HG03521 (cell line): Measurements from ENCODE around the gene MGP.
A peak's percentile ranks its signal among the peaks of the same experiment; 100 is the strongest.

Experiments used
- ATAC-seq: cut with Tn5 transposase; IDR thresholded peaks from one replicate; pipeline ENCODE4 v1.9.1; 2021; ENCODE audit warnings: mild to moderate bottlenecking, moderate library complexity; ENCODE audit not compliant: unreplicated experiment

MGP gene

DNA sequence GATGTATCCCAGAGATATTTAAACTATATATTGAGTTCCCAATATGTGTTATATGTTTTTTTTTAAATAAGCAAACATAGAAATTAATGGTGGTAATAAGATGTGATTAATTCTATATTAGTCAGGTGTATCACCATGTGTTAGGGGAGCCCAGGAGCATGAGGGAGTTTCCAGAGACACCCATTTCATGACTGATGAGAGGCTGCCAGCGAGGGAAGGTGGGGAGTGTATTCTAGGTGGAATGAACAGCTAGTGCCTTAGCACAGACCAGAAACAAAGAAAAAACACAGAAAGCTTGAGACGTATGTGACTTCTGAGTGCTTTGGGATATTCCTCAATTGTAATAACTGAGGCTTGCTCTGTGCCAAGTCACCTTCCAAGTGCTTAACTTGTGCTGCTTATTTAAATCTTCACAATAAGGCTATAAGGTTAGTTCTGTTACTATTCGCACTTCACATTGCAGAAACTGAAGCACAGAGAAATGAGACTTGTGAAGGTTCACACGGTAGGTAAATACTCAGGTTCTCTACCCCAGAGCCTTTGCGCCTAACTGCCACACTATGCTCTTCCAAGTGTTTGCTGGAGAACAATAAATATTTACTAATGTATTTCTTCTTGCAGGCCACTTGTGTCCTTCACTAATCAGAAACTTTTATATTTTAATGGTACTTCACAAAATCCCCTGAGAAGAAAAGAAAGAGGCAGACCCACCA is 17.9 kb upstream of the MGP start:
- ATAC-seq: no peak

DNA sequence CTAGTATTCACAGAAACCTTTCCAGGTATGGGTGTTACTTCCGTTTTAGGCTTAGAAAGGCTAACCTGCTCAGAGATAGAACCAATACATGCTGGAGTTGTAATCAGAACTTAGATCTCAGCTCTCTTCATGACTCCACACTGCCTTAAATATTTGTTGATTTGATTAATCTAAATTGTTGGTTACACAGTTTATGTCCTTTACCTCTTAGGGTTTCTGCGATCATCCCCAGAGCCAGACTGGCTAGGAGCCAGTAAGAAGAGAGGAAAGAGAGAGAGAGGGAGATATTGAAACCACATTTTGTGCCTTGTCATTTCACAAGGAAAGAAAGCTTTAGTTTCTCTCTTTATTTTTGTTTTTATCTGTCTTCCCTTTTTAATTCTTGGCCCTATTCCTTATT is 16.8 kb upstream of the MGP start:
- ATAC-seq: no peak

DNA sequence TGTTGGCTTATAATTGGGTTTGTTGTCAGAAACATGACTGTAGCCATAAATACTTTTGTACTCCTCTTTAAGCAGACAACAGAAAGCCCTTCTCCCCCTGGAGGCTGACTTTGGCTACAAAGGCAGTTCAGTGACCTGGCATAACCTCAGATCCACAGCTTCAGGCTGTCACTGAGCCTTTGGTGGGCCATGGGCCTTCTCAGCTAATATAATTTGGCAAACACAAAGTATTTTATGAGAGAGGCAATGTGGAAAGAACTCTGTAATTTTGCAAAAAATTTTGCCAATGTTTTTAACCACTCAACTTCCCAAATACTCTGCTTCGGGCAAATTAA is 15.5 kb upstream of the MGP start:
- no peak for ATAC-seq

DNA sequence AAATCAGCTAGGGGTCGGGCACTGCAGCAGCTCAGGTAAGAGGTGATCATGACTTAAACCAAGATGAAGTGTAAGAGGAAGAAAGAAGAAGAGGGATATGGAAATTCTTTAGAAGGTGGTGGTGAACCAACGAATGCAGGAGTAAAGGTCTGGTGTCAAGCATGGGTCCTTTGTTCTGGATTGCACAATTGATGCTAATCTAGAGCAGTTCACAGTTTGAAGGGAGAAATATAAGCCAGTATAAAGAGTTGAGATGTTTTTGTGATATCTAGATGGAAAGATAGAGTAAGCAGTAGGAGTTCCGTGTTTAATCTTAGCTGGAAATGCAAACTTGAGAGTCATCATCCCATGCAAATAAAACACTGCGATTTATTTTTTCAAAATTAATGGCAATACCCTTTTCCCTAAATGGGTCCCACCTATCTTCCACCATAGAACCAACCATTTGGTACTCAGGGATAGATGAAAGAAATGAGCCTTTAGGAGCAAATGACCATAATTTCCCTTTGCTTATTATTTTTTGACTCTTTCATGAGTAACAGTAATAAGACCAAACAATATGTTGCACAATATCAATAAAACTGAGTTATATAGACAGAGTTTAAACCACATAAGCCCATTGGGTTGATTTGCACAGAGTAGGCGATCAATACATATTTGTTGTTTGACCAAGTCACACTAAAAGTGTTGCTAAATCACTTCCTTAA is 15.0 kb upstream of the MGP start:
- ATAC-seq: no peak

DNA sequence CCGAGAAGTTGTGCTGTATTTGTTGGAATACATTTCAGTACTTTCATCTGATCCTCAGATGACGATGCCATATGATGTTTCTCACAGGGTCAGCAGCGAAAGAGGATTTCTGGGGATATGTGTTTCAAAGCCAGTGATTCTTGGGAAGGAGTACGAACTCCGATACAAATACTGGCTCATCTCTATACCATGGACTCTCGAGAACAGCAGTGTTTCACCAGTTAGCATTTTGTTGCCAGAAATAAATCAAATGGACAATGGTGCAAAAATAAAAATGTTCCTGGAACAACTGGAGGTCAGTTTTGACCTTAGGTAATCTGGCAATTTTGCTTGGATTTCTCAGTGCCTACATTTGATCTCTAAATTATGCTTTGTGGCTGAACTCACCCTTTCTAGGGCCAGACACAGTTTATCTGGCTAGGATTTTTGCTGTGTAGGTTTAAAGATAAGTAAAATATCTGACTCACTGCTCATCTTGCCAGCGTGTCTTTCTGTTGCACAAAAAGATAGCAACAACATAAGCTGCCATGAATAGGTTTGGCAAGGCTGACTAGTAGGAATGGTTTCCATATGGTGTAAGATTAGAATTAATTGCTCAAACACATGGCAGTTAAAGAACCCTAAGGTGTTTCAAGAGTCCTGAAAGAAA is 11.0 kb upstream of the MGP start:
- no peak for ATAC-seq

DNA sequence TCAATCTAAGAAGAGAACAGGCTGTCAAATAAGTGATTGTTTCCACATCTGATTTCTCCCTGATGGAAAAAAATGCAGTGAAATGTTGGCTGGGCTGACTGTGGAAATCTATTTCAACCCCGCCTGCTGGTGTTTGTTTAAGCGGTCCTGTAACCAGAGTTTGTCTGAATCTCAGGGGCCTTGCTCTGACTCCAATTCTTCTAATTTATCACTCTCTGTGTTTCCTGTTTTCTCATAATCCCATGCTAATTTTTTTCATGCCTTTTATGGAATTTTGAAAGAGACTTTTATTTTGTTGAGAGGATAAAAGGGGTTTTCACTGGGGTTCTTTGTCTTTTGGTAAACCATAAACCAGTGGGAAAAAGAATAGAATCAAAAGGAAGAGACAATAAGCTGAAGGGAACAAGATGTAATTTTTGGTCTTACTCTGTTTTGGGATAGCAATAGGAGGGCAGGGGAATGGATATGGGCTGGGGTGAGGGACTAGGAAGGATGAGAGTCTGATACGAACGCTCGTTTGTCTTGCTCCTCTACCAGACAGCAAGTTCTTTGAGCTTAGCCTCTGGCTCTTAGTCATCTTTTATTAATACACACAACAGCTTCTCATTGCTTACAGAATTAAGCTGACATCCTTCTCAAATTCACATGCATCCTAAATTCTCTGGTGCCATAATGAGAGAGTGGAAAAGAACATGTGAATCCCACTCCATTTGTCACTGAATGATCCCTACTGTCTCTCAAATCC is 8.0 kb upstream of the MGP start:
- ATAC-seq: no peak

DNA sequence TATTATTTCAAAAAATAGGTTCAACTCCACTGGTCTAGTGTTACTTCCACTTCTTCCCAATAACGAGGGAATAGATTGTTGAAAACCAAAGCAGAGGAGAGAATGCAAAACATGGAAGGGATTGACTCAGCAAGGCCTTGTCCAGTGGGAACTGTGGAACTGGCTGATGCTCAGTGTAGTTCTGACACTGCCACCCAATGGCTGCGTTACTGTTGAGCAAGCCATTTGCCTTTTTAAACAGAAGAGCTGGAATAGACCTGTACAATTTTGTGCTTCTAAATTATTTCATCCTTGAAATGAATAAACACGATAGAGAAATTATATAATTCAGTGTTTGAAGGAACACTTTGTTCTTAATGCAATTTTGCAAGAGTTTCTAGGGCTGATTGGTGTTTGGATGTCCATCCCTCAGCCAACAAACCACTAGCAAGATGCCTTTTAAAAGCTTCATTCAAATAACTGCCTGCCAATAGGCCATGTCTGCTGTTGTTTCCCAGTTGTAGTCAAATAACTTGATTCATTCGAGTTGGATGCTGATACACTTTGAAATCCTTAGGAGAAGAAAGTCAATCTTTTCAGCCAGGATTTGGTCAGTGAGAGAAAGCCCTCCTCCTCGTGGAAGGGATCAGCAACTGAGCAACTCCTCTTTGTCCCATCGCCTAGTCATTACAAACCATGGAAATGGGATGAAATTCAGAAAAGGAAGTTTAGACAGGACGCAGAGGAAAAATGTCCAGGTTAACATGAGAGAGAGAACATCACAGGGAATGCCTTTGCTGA is 7.3 kb upstream of the MGP start:
- no peak for ATAC-seq

DNA sequence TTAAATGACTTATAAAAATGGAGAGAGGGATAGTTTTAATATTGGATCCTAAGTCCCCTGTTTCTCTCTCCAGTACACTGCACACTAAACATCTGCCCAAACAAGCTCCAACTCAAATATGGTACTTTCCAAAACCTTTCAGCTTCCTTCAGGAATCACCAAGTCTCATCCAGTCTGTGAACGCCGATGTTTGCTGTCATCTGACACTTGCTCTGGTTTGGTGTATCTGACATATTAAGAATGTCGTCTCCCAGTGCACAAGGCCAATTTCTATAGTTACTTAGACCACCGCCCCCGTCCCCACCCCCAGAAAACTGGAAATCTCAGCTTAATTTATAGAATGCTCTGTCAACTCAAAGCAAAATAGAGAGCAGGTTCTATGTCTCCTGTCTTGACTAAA is 5.0 kb upstream of the MGP start:
- ATAC-seq: no peak

DNA sequence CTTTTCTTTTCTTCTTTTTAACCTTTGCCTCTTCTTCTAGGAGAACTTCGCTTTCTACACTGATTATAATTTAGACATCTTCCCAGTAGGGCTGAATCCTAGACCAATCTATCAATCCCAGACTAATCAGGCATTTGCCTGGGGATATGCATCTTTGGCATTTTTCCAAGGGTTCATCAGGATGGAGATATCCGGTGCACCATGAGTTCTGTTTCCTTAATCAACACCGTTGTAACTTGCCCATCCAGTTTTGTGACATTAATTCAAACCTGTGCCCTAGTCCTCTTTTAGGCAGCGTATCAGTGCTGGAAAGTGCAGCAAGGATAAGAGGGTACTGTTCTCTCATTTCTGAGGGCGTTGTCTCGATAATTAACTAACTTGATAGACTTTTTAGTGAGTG is 617 bp upstream of the MGP start:
- no peak for ATAC-seq

DNA sequence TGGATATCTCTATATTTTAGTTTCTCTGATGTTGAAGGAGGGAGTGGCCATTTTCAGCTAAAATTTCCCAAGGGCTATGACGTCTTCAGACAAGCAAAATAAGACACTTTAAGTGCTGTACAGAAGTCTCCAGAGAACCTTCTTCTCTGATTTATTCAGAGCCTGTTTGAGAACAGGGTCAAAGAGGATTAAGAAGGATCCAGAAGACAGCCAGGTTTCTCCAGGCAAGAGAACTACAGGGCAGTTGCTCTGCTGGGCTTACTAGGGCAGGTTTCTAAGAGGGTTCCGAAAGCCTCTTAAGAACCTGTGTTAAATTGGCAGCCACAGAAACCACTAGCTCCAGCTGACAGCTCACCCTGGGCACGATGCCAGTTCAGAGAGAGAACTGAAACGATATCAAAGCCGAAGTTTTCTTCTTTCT is 1.2 kb downstream of the MGP start:
- ATAC-seq: peak; percentile 97

DNA sequence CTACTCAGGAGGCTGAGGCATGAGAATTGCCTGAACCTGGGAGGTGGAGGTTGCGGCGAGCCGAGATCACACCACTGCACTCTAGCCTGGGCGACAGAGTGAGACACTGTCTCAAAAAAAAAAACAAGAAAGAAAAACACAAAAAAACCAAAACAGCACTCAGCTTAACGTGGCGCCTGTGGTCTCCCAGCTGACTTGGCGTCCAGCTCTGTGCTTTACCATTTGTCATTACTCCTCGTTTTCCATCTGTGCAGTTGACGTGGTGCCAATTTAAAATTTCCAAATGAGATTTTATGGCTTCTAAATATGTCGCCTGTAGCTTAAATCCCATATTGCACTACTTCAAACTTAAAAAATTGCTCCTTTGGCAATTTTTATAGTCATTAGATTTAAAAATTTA is 2.0 kb downstream of the MGP start:
- no peak for ATAC-seq

DNA sequence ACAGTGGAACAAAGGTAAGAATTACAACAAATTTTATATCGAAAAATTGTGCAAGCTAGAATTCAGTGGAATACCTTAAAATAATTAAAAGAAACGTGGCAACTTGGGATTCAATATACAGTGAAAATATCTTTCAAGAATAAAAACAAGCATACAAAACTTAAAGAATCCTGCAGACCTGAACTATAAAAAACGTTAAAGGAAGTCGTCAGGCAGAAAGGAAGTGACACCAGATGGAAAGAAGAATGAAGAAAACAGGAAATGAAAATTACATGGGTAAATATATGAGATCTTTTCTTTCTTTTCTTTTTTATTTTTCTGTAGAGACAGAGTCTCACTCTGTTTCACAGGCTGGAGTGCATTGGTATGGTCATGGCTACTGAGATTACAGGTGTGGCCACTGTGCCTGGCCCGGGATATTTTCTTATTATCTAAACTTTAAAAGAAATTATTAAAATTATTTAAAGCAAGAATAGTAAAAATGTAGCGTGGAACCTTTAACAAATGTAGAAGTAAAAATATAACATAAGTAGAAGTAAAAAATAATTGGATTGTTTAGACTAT is 4.7 kb downstream of the MGP start:
- ATAC-seq: no peak

DNA sequence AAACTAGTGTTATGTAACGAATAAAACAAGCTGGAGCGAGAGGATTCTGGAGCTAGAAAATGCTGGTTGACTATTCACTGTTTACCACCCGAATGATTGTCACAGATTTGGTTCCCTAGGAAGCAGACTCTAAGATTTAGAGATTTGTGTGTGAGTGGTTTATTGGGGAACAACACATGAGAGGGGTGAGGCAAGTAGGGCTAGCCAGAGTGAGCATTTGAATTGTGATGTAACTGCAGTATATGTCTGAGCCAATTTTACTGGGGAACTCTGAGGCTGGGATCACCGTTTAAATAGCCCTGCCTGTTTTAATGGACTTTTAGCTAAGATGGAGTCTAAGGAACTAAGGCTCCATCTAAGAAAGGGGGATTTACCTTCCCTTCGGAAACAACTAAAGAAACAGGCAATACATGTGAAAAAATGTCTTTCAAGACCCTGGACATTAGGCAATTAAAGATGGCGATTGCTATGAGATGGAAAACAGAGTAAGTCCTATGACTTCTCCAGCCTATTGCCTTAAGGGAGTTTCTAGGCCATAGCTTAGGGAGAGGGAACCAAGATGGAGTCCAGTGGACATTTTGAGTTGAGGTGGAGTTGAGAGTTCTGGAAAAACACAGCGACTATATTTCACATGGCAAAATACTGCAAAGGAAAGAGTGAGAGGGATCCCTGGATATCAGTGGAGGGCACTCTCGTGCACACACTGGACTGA is 6.3 kb downstream of the MGP start:
- no peak for ATAC-seq

DNA sequence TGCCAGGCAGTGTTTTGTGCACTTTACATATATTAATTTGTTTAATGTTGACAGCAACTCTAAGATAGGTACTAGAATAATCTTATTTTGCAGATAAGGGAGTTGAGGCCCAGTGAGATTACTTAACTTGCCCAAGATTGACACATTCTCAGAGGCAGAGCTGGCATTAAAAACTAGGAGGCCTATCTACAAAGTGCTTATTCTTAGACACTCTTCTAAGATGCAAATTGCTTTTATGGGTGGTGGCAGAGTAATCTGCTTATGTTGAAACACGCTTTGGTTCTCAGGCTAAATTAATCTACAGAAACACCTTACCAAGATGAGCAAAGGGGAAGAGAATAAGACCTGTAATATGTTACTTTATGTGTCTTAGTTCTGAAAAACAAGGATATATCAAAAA is 7.2 kb downstream of the MGP start:
- no peak for ATAC-seq

DNA sequence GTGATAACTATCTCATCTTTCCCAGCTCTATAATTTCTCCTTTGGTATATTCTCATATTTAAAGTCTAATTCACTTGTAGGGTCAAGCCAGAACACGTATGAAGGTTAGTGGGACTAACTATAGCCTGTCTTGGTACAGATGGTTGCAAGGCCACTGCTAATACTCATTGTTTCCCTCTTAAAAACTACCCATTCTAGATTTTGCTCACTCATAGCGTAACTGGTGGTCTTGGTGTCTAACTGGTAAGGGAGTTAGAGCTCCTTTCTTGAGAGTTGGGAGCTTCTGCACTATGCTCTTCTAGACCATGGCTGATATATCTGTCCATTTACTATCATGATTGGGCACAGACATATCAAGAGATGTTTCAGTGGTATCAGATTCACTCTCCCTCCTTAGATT is 8.8 kb downstream of the MGP start:
- no peak for ATAC-seq

DNA sequence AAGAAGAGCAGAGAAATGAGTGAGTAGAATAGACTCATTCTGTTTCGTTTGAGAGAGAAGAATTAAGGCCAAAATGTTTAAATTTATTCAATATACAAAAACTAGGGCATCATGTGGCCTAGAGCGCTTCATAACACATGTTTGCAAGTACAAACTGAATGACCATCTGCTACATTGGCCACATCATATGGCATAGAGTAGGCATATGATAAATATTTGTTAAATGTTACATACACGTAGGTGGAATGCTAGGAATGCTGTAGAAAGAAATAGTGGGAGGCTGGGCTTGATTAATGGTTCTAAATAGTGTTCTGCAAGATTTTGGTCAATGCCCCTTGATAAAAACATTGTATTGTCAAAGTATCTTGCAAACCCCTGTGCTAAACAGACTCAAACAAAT is 10.8 kb downstream of the MGP start:
- ATAC-seq: no peak

DNA sequence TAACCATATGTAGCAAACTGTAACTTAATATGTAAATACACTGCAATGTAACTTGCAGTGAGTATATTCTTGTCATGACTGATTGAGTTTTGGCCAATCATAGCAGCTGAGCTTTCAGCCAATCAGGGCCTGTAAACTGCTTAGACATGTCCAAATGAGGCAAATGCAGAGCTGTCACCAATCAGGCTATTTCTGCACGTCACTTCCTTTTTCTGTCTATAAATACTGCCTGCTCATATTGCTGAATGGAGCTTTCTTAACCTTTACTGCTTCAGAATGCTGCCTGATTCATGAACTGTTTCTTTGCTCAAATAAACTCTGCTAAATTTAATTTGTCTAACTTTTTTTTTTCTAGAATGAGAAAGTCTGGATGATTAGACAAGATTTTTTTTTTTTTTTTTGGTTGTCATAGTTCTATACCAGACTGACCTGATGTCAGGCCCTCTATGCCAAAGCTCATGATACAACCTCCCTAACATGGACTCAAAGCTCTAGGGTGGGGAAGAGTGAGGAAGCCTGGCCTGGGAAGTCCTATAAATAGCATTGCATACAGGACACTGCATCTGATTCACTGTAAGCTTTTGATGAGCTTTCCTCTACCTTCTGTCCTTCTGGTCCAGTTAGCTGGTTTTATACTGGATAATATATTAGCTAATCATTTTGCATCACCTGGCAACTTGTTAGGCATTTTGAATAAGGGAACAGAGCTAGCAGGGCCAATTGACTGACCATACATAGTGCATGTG is 12.0 kb downstream of the MGP start:
- ATAC-seq: no peak

DNA sequence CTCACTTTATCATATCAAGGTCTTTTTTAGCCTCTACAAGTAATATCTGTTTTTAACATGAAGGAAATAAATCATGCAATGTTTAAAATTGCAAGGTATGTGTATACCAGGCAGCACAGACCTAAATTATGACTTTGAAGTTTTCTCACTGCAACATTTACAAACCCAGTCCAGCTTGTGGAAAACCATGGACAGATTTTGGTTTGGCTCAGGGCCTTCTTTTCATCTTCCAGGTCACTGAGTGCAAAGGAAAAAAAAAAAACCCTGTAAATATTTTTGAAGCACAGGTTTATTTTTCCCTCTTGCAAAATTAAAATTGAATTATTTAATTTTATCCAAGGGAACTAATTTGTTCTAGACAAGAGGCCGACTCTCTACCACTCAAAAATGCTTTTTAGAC is 13.8 kb downstream of the MGP start:
- ATAC-seq: no peak

DNA sequence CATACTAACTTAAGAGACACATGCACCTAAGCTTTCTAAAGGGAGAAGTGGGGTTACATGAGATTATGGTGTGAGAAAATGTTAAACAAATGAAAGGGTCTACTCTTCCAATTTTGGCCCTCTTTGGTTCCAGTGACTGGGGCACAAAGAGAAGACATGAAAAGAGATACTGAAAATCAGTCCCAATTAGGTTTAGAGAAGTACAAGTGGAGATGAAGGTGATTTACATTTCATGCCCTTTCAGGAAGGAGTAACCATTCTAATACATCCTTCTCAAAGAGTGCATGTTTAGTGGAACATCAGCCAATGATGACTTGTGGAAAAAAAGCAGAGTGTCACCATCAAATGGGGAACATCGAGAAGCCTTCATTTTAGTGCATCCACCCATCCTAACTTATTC is 14.4 kb downstream of the MGP start:
- no peak for ATAC-seq
